HG03378 (cell line): Measurements from ENCODE around the gene ZNF468.
"Not testable (repeated sequence)": the region's sequence is repeated elsewhere in the genome, so short reads cannot be mapped to it uniquely, and the experiment has no call there.

ENCODE experiments used
- ATAC-seq: cut with Tn5 transposase; IDR thresholded peaks from one replicate; pipeline ENCODE4 v1.9.1; 2021; ENCODE audit warnings: mild to moderate bottlenecking, moderate library complexity; ENCODE audit not compliant: unreplicated experiment

ZNF468 gene

DNA sequence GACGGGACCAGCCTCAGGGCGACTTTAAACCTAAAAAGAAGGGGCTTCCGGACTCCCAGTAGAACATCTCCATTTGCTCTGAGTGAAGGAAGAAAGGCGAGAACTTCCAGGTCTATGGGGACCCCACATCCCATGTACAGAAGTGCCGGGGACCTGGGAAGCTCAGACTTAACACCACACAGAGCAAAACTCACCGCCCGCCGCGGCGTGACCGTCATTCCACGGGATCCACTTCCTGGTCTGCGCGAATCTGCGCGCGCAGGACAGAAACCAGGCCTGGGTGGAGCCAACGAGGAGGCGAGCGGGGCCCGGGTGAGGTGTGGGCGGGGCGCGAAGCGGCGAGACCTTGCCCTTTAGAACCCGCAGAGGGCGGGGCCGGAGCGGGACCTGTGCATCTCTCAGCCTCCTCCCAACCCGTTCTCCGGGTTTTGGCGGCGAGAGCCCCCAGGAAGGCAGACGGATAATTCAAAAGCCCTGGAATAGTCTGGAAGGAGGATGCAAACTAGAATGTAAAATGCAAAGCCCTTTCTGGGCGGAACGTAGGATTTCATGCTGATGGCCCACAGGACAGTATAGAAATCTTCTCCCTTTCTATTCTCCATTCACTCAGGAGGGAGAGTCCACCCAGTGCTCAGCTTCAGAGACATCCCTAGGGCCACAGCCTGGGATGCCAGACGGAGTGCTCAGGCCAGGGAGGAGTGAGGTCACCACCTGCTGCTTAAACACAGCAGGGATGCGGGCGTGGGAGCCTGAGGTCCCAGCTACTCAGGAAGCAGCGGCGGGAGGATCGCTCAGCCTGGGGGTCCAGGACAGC lies at the start of gene ZNF468:
TSS of gene ZNF468 (minus strand) at position 242 of the 814 bp plus-strand sequence. CDS start 3,347 bp downstream, outside the sequence.
- peak; percentile 93 for ATAC-seq

GRCh38 chr19:52904052-52904780 lies 46.8 kb upstream of the ZNF468 start:
- not testable (repeated sequence) for ATAC-seq

DNA sequence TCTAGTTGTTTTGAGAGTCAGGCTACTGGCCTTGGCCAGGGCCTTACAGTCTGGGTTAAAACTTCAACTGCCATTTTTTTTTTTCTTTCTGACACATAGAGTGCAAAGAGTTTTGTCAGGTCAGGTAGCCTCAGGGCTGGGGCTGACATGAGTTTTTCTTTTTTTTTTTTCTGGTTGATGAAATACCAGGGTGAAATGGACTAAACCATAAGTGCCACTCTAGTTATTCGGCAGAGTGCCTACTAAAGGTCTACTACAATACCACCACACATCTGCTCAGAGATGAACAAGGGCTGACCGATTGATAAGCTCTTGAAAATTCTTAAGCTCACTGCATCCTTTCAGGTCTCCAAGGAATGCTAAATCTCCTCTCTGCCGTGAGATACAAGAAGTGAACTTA lies 44.4 kb upstream of the ZNF468 start:
- no peak for ATAC-seq

DNA sequence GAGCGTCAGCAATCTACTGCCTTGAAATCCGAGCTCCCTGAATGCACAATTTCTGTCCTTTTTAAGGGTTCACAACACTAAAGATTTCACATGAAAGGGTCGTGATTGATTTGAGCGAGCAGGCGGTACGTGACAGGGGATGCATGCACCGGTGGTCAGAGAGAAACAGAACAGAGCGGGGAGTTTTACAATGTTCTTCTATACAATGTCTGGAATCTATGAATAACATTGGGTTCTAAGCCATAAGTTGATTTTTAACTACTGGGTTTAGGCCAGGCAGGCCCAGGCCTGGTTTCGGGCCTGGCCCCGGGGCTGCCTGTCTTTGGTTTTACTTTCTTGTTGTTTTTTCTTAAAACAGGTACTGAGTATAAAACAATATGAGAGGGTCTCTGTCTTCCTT lies 41.2 kb upstream of the ZNF468 start:
- ATAC-seq, result not testable (repeated sequence)

DNA sequence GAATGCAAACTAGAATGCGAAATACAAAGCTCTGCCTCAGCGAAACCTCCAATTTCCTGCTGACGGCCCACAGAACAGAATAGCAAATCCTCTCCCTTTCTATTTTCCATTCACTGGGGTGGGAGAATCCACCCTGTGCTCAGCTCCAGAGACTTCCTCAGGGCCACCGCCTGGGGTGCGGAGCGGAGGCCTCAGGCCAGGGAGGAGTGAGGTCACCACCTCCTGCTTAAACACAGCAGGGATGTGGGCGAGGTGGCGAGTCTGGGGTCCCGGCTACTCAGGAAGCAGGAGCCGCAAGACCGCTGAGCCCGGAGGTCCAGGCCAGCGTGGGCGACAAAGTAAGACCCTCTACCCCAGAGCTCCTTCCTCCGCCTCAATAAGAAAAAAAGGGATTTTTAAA lies 40.7 kb upstream of the ZNF468 start:
- no peak for ATAC-seq

DNA sequence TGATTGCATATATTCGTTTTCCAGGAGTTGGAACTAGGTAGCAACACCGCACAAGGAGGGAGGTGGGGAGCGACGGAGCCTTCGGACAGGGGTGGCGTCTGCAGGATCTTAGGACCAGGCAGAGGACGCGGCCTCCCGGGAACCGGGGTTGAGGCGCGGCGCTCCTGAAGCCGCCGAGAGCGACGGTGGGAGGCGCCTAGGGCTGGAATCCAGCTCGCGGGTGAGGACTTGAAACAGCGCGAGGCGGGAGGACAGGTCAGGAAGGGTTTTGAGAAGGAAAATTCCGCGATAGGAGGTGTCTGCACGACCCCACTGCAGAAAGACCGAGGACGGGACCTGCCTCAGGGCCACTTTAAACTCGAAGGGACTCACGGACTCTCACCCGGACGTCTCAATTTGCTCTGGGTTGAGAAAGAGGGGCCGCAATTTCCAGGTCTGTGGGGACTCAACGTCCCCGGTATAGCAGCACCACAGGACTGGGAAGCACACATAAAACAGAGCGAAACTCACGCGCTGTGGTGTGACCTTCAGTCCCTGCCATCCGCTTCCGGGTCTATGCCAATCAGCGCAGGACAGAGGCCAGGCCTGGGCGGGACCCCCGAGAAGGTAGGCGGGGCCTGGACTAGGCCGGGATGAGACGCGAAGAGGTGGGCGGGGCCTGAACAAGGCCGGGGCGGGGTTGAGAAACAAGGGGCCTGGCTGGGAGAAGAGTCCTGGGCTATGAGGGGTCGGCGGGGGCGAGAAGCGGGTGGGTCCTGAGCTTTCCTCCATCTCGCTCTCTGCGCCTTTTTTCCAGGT lies 39.9 kb upstream of the ZNF468 start, which contains the start of gene ZNF320:
TSS of gene ZNF320 (minus strand) at position 498 of the 798 bp plus-strand sequence. CDS start 7,380 bp downstream, outside the sequence.
- peak; percentile 81 for ATAC-seq

- ATAC-seq, result peak; percentile 9
Measured at GRCh38 chr19:52896431-52897137, 39.2 kb upstream of the ZNF468 start.

GRCh38 chr19:52891336-52891735 lies 33.9 kb upstream of the ZNF468 start:
- ATAC-seq, result no peak

- no peak for ATAC-seq
Measured at GRCh38 chr19:52889931-52890330, 32.5 kb upstream of the ZNF468 start.

DNA sequence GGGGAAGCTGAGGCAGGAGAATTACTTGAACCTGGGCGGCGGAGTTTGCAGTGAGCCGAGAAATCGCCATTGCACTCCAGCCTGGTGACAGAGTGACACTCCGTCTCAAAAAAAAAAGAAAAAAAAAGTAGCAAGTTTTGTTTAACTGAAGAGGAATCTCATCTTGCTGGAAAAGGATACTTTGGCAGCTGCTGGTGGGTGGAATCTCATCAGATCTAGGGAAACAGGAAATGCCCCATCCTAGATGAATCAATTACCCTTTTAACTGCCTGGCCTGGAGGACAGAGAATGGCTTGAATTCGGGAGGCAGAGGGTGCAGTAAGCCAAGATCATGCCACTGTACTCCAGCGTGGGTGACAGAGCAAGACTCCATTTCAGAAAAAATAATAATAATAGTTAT lies 31.7 kb upstream of the ZNF468 start:
- no peak for ATAC-seq

- ATAC-seq, result no peak
Measured at GRCh38 chr19:52880895-52881389, 23.5 kb upstream of the ZNF468 start.

- not testable (repeated sequence) for ATAC-seq
Measured at GRCh38 chr19:52872996-52873395, 15.6 kb upstream of the ZNF468 start.

GRCh38 chr19:52871466-52871865 lies 14.0 kb upstream of the ZNF468 start:
- ATAC-seq, result no peak

GRCh38 chr19:52868031-52868430 lies 10.6 kb upstream of the ZNF468 start:
- ATAC-seq, result not testable (repeated sequence)

- not testable (repeated sequence) for ATAC-seq
Measured at GRCh38 chr19:52856540-52857377, 660 bp downstream of the ZNF468 start.

DNA sequence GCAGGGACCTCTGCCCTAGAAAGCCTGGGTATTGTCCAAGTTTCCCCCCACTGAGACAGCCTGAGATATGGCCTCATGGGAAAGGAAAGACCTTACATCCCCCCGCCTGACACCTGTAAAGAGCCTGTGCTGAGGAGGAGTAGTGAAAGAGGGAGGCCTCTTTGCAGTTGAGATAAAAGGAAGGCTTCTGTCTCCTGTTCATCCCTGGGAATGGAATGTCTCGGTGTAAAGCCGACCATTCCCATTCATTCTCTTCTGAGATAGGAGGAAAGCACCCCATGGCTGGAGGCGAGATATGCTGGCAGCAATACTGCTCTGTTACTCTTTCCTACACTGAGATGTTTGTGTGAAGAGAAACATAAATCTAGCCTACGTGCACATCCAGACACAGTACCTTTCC lies 10.1 kb downstream of the ZNF468 start:
- not testable (repeated sequence) for ATAC-seq

GRCh38 chr19:52840825-52841465 lies 16.5 kb downstream of the ZNF468 start:
- not testable (repeated sequence) for ATAC-seq

DNA sequence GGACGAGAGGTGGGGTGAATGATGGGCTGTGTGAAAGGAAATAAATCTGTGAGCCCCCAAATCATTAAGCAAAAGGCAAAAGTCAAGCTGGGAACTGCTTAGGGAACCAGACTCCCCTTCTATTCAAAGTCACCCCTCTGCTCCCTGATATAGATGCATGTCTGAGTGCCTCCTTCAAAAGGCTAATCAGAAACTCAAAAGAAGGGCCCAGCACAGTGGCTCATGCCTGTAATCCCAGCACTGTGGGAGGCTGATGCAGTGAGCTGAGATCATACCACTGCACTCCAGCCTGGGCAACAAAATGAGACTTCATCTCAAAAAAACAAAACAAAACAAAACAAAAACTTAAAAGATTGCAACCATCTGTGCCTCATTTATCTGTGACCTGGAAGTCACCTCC lies 23.1 kb downstream of the ZNF468 start:
- not testable (repeated sequence) for ATAC-seq

DNA sequence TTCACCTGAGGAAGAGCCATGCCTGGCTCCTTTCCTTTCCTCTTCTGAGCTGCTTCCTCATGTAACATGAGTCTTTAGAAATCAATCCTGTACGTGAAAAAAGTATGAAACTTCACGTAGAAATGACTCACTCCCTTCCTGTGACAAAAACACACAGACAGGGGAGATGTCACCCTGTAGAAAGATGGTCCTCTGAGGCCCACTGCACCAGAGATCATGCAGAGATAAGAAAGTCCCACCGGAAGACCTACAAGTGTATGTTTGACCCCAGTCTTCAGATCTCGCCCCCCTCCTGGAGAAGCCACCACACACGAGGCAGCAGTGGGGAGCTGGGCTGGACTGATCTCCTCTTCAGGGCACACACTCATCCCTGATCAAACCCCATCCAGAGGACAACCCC lies 23.9 kb downstream of the ZNF468 start:
- not testable (repeated sequence) for ATAC-seq
